ENCODE results near the gene TADA2B.

TADA2B gene

DNA sequence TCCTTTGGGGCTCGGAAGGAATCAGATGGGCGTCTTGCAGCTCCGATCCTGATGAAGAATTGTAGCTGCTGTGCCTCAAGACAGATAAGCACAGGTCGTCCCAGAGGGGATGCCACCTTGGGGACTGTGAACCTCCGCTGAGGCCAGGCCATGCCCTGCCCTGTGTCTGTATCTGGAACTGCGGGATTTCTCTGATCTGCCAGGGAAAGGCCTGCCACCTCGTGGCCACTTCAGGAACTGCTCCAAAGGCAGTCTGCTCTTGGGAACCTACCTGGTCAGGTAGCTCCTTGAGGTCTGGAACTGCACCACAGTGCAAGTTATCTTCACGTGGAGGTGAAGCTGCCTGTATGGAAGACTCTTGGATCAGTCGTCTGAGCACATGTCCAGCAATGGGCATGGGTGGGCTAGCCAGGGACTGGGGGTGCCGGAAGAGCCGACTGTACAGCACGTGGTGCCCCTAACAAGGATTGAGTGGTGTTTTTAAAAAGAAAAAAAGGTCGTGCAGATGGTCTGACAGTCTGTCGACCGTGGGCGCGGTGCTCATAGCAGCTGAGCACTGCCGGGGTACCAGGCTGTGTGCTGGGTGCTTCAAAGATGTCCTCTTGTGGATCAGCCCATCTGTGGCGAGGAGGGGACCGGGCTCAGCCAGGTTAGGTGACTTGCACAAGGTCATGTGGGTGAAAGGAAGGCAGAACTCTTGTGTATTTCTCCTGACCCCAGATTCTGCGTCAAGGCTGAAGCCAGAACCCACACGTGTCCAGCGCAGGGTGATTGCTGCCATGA lies 27.7 kb downstream of the TADA2B start:
- Histone ChIP-seq H4K5ac (ENCODE audit: low read length) (no peak overlapping the region), H2BK5ac (ENCODE audit: low read length) (no peak overlapping the region), H3K9ac (ENCODE audit: low read length) (no peak overlapping the region), H3K27ac (ENCODE audit: low read depth, low read length) (no peak overlapping the region), H2BK120ac (ENCODE audit: low read depth, low read length) (no peak overlapping the region), H3K4ac (ENCODE audit: low read depth, low read length) (no peak overlapping the region), H3K79me1 (ENCODE audit: low read length) (peaks cover 10% of the 10 kb centered on the region), H3K27me3 (ENCODE audit: insufficient read depth, low read length, poor library complexity) (no peaks in the 10 kb centered on the region), H3K4me1 (ENCODE audit: control insufficient read depth, low read depth, low read length) (peaks cover 4% of the 10 kb centered on the region), H3K79me2 (ENCODE audit: control insufficient read depth, insufficient read depth, low read length) (peaks cover 14% of the 10 kb centered on the region), H2BK15ac (replicated peaks; ENCODE audit: low read depth) (no peak overlapping the region), H3K4me3 (ENCODE audit: low read length) (no peak overlapping the region), H3K36me3 (ENCODE audit: control insufficient read depth, insufficient read depth, low read length) (no peaks in the 10 kb centered on the region), H2AK5ac (ENCODE audit: low read length) (no peak overlapping the region), H4K8ac (ENCODE audit: low read depth, low read length) (no peak overlapping the region), H3K18ac (ENCODE audit: low read length) (no peak overlapping the region), H3K56ac (ENCODE audit: low read length) (no peak overlapping the region), H3K23ac (ENCODE audit: low read length) (no peak overlapping the region), H3K4me2 (ENCODE audit: low read length) (no peak overlapping the region)
- DNase-seq, result peak; percentile 88
- no CpG with 5 or more reads among the region's 23 CpGs for WGBS (ENCODE audit: extremely low coverage, insufficient coverage, low lambda C conversion rate)

DNA sequence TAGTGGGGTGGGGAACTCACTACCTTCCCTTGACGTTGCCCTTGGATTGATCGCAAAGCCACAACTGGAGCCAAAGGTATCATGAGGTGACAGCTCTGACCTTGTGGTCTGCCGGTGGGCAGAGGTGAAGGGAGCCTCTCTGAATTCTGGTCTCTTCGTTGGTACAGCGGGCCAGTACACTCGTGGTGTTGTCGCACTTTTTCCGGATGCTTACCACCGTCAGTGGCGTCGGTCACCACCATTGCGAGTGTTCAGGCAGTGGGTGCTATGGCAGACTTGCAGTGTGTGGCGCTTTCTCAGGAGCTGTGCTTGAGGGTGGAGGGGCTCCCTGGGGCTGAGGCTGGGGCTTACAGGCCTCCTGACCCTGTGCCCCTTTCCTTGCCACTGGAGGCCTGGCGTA lies 29.9 kb downstream of the TADA2B start:
- Histone ChIP-seq H3K36me3 (ENCODE audit: control insufficient read depth, insufficient read depth, low read length) (no peaks in the 10 kb centered on the region), H2BK5ac (ENCODE audit: low read length) (no peak overlapping the region), H3K4me3 (ENCODE audit: low read length) (no peak overlapping the region), H2BK15ac (replicated peaks; ENCODE audit: low read depth) (no peak overlapping the region), H3K9ac (ENCODE audit: low read length) (no peak overlapping the region), H3K4ac (ENCODE audit: low read depth, low read length) (no peak overlapping the region), H3K18ac (ENCODE audit: low read length) (no peak overlapping the region), H3K27me3 (ENCODE audit: insufficient read depth, low read length, poor library complexity) (no peaks in the 10 kb centered on the region), H2BK120ac (ENCODE audit: low read depth, low read length) (no peak overlapping the region), H3K23ac (ENCODE audit: low read length) (no peak overlapping the region), H4K8ac (ENCODE audit: low read depth, low read length) (no peak overlapping the region), H3K27ac (ENCODE audit: low read depth, low read length) (no peak overlapping the region), H3K56ac (ENCODE audit: low read length) (no peak overlapping the region), H3K4me2 (ENCODE audit: low read length) (no peak overlapping the region), H3K79me1 (ENCODE audit: low read length) (no peaks in the 10 kb centered on the region), H2AK5ac (ENCODE audit: low read length) (no peak overlapping the region), H3K79me2 (ENCODE audit: control insufficient read depth, insufficient read depth, low read length) (no peaks in the 10 kb centered on the region), H3K4me1 (ENCODE audit: control insufficient read depth, low read depth, low read length) (no peaks in the 10 kb centered on the region), H4K5ac (ENCODE audit: low read length) (no peak overlapping the region)
- WGBS (ENCODE audit: extremely low coverage, insufficient coverage, low lambda C conversion rate), result no CpG with 5 or more reads among the region's 14 CpGs
- DNase-seq, result no peak

GRCh38 chr4:7073526-7074390 lies 30.6 kb downstream of the TADA2B start:
- Histone ChIP-seq H3K4me2 (ENCODE audit: low read length) (no peak overlapping the region), H3K23ac (ENCODE audit: low read length) (no peak overlapping the region), H2BK15ac (replicated peaks; ENCODE audit: low read depth) (no peak overlapping the region), H4K8ac (ENCODE audit: low read depth, low read length) (no peak overlapping the region), H3K4ac (ENCODE audit: low read depth, low read length) (no peak overlapping the region), H3K79me1 (ENCODE audit: low read length) (no peaks in the 10 kb centered on the region), H2AK5ac (ENCODE audit: low read length) (no peak overlapping the region), H3K27me3 (ENCODE audit: insufficient read depth, low read length, poor library complexity) (no peaks in the 10 kb centered on the region), H3K36me3 (ENCODE audit: control insufficient read depth, insufficient read depth, low read length) (no peaks in the 10 kb centered on the region), H3K79me2 (ENCODE audit: control insufficient read depth, insufficient read depth, low read length) (no peaks in the 10 kb centered on the region), H2BK5ac (ENCODE audit: low read length) (no peak overlapping the region), H3K27ac (ENCODE audit: low read depth, low read length) (no peak overlapping the region), H2BK120ac (ENCODE audit: low read depth, low read length) (no peak overlapping the region), H3K56ac (ENCODE audit: low read length) (no peak overlapping the region), H3K4me3 (ENCODE audit: low read length) (no peak overlapping the region), H4K5ac (ENCODE audit: low read length) (no peak overlapping the region), H3K4me1 (ENCODE audit: control insufficient read depth, low read depth, low read length) (no peaks in the 10 kb centered on the region), H3K9ac (ENCODE audit: low read length) (no peak overlapping the region), H3K18ac (ENCODE audit: low read length) (no peak overlapping the region)
- no CpG with 5 or more reads among the region's 18 CpGs for WGBS (ENCODE audit: extremely low coverage, insufficient coverage, low lambda C conversion rate)
- peak; percentile 87 for DNase-seq

- no peaks in the 10 kb centered on the region for H3K4me1 ChIP-seq (ENCODE audit: control insufficient read depth, low read depth, low read length)
- H3K9ac ChIP-seq (ENCODE audit: low read length), result no peak overlapping the region
- no peak for DNase-seq
- H2BK5ac ChIP-seq (ENCODE audit: low read length), result no peak overlapping the region
- H3K56ac ChIP-seq (ENCODE audit: low read length), result no peak overlapping the region
- no peak overlapping the region for H4K5ac ChIP-seq (ENCODE audit: low read length)
- H3K36me3 ChIP-seq (ENCODE audit: control insufficient read depth, insufficient read depth, low read length), result no peaks in the 10 kb centered on the region
- H2AK5ac ChIP-seq (ENCODE audit: low read length), result no peak overlapping the region
- no peaks in the 10 kb centered on the region for H3K79me1 ChIP-seq (ENCODE audit: low read length)
- H3K27ac ChIP-seq (ENCODE audit: low read depth, low read length), result no peak overlapping the region
- no peak overlapping the region for H2BK15ac ChIP-seq (replicated peaks; ENCODE audit: low read depth)
- no peak overlapping the region for H3K4me2 ChIP-seq (ENCODE audit: low read length)
- H3K27me3 ChIP-seq (ENCODE audit: insufficient read depth, low read length, poor library complexity), result no peaks in the 10 kb centered on the region
- WGBS (ENCODE audit: extremely low coverage, insufficient coverage, low lambda C conversion rate), result no CpG with 5 or more reads among the region's 9 CpGs
- no peak overlapping the region for H3K23ac ChIP-seq (ENCODE audit: low read length)
- H4K8ac ChIP-seq (ENCODE audit: low read depth, low read length), result no peak overlapping the region
- H2BK120ac ChIP-seq (ENCODE audit: low read depth, low read length), result no peak overlapping the region
- H3K79me2 ChIP-seq (ENCODE audit: control insufficient read depth, insufficient read depth, low read length), result no peaks in the 10 kb centered on the region
- H3K18ac ChIP-seq (ENCODE audit: low read length), result no peak overlapping the region
- H3K4ac ChIP-seq (ENCODE audit: low read depth, low read length), result no peak overlapping the region
- H3K4me3 ChIP-seq (ENCODE audit: low read length), result no peak overlapping the region
These were observed 31.3 kb downstream of the TADA2B start for GRCh38 chr4:7074426-7074825.

DNA sequence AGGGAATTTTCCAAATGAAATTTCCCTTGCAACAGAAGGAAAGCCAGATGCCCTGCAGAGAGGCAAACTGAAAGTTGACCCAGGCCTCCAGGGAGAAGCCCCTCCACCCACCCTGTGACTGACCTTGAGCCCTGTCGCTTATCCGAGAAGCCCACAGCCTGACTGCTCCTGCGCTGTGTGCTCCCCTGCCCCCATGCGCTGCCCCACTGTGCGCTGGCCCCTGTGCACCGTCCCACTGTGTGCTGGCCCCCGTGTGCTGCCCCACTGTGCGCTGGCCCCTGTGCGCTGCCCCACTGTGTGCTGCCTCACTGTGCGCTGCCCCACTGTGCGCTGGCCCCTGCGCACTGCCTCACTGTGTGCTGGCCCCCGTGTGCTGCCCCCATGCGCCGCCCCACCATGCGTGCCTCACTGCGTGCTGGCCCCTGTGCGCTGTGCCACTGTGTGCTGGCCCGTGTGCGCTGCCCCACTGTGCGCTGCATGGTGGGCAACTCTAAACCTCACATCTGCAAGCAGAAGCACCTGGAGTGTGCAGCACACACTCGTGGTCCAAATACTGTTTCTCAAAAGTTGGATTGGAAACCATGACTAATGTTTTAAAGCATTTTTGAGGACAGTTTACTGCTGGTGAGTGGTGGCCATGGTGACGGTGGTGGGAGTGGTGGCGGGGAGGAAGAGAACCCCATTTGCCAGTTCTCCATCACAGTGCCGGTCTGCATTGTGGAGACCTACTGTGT lies 33.0 kb downstream of the TADA2B start:
- WGBS (ENCODE audit: extremely low coverage, insufficient coverage, low lambda C conversion rate), result no CpG with 5 or more reads among the region's 25 CpGs
- Histone ChIP-seq H3K18ac (ENCODE audit: low read length) (no peak overlapping the region), H3K27me3 (ENCODE audit: insufficient read depth, low read length, poor library complexity) (no peaks in the 10 kb centered on the region), H3K4me2 (ENCODE audit: low read length) (no peak overlapping the region), H3K4ac (ENCODE audit: low read depth, low read length) (no peak overlapping the region), H2BK120ac (ENCODE audit: low read depth, low read length) (no peak overlapping the region), H3K4me1 (ENCODE audit: control insufficient read depth, low read depth, low read length) (no peaks in the 10 kb centered on the region), H3K9ac (ENCODE audit: low read length) (no peak overlapping the region), H2BK5ac (ENCODE audit: low read length) (no peak overlapping the region), H3K79me1 (ENCODE audit: low read length) (no peaks in the 10 kb centered on the region), H2BK15ac (replicated peaks; ENCODE audit: low read depth) (no peak overlapping the region), H3K4me3 (ENCODE audit: low read length) (no peak overlapping the region), H3K79me2 (ENCODE audit: control insufficient read depth, insufficient read depth, low read length) (no peaks in the 10 kb centered on the region), H4K5ac (ENCODE audit: low read length) (no peak overlapping the region), H2AK5ac (ENCODE audit: low read length) (no peak overlapping the region), H4K8ac (ENCODE audit: low read depth, low read length) (no peak overlapping the region), H3K27ac (ENCODE audit: low read depth, low read length) (no peak overlapping the region), H3K36me3 (ENCODE audit: control insufficient read depth, insufficient read depth, low read length) (no peaks in the 10 kb centered on the region), H3K56ac (ENCODE audit: low read length) (no peak overlapping the region), H3K23ac (ENCODE audit: low read length) (no peak overlapping the region)
- DNase-seq, result peak; percentile 5
